AG04450 (cell line): ENCODE results near the gene CENPM. TPM values are rescaled to one million over a fixed set of nuclear protein-coding genes. Genes with fewer than 3 reads are reported as not detected.

Experiments used
- CTCF ChIA-PET: fragments of 300-600, 350-600 bp; formaldehyde crosslinking; extraction: SDS; loops from one replicate; lab custom pipeline; 2022; ENCODE audit warnings: antibody characterized with exemption, inconsistent platforms; lab: Charles Lee
- POLR2A ChIA-PET: fragments of 350-600 bp; formaldehyde crosslinking; extraction: SDS; loops from one replicate; lab custom pipeline; 2021; ENCODE audit warnings: antibody characterized with exemption, inconsistent platforms; lab: Yijun Ruan, JAX
- DNase-seq: peaks from one replicate; pipeline ENCODE4 v3.0.0-alpha.2; 2011; ENCODE audit warnings: low read depth, low spot score
- H3K27ac ChIP-seq: one replicate; pipeline ENCODE4 v1.5.1; 2012; ENCODE audit warnings: low read depth, low read length, control low read depth
- H3K27me3 ChIP-seq: one replicate; pipeline ENCODE4 v1.6.0; 2012; ENCODE audit warnings: low read length; ENCODE audit not compliant: control insufficient read depth, insufficient read depth
- H3K4me3 ChIP-seq: 2 replicates; pipeline ENCODE4 v1.5.1; 2011; ENCODE audit warnings: mild to moderate bottlenecking, low read depth, low read length, control low read depth
- H3K9me3 ChIP-seq: 2 replicates; pipeline ENCODE4 v1.5.1; 2012; ENCODE audit warnings: low read length; ENCODE audit not compliant: control insufficient read depth, insufficient read depth
- polyA plus RNA-seq: library from polyadenylated mRNA; depleted of rRNA; stranded (reverse); fragments of >200 nt; gene quantifications from 2 replicates; pipeline ENCODE4 v1.2.3, GENCODE V29; 2011
- TF ChIP-seq, protein P1 (sequence below): IDR thresholded peaks from 2 replicates; pipeline ENCODE4 v1.5.1; 2011; ENCODE audit warnings: low read depth, low read length, control low read depth, inconsistent platforms

CENPM gene
- polyA plus RNA-seq, 1 experiment, result 5.1 TPM

DNA sequence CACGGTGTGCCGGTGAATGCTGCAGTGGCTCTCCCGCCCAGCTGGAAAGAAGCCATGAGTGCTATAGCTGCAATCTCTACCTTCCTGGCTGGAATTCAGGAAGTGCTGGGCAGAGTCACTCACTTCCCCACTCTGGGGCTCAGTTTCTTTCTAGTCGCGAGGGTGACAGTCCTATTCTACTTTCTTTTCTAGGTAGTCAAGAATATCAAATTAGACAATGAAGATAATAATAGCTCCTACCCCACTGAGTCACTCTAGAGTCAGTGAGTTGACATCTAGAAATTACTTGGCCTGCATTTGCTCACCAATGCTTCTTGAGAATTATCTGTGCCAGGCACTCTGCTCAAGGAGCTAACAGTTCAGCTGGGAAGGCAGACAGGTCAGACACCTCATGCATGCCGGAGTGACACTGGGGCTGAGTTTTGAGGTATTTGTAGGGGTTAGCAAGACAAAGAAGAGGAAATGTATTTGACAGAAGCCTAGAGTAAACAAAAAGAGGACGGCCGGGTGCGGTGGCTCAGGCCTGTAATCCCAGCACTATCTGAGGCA is 3.2 kb downstream of the CENPM start:
- Histone ChIP-seq H3K4me3 (no peak overlapping the region), H3K9me3 (no peaks in the 10 kb centered on the region; the same call in 1 of the 2 replicates), H3K27ac (no peak overlapping the region), H3K27me3 (no peaks in the 10 kb centered on the region)
- DNase-seq, result no peak
- TF ChIP-seq, protein P1, sequence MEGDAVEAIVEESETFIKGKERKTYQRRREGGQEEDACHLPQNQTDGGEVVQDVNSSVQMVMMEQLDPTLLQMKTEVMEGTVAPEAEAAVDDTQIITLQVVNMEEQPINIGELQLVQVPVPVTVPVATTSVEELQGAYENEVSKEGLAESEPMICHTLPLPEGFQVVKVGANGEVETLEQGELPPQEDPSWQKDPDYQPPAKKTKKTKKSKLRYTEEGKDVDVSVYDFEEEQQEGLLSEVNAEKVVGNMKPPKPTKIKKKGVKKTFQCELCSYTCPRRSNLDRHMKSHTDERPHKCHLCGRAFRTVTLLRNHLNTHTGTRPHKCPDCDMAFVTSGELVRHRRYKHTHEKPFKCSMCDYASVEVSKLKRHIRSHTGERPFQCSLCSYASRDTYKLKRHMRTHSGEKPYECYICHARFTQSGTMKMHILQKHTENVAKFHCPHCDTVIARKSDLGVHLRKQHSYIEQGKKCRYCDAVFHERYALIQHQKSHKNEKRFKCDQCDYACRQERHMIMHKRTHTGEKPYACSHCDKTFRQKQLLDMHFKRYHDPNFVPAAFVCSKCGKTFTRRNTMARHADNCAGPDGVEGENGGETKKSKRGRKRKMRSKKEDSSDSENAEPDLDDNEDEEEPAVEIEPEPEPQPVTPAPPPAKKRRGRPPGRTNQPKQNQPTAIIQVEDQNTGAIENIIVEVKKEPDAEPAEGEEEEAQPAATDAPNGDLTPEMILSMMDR, result no peak
- ChIA-PET POLR2A (interaction anchor here (1.4 kb wide), 1 partner anchor 15 kb away, joined by 3 read pairs; no protein-coding TSS in a partner anchor), CTCF (interaction anchor here (0.6 to 9.4 kb wide), 5 partner anchors 18 to 277 kb away, joined by 3 to 281 read pairs (median 4); partner anchors contain the start of gene MEI1)

GRCh38 chr22:41940832-41941765 is 5.9 kb downstream of the CENPM start:
- POLR2A ChIA-PET, result interaction anchor here (0.5 to 1.6 kb wide), 4 partner anchors 21 to 252 kb away, joined by 3 to 6 read pairs (median 3); partner anchors contain the start of gene SNU13
- no peak overlapping the region for H3K4me3 ChIP-seq
- peak; percentile 64 for DNase-seq

GRCh38 chr22:41939981-41940831 is 6.7 kb downstream of the CENPM start:
- TF ChIP-seq, protein P1, result no peak
- ChIA-PET CTCF (interaction anchor here (0.7 to 9.4 kb wide), 22 partner anchors 9 to 272 kb away, joined by 3 to 281 read pairs (median 5); partner anchors contain the start of genes CCDC134, MEI1, SMIM45 and TNFRSF13C), POLR2A (interaction anchor here (0.5 to 1.6 kb wide), 3 partner anchors 236 to 251 kb away, joined by 3 to 6 read pairs (median 3); partner anchors contain the start of gene SNU13)
- H3K27ac ChIP-seq, result peak overlapping the region; percentile 88
- no peaks in the 10 kb centered on the region for H3K27me3 ChIP-seq
- DNase-seq, result no peak
- H3K9me3 ChIP-seq, result no peaks in the 10 kb centered on the region; the same call in 1 of the 2 replicates
- no peak overlapping the region for H3K4me3 ChIP-seq

More at GRCh38 chr22:41940832-41941765, 5.9 kb downstream of the CENPM start:
- H3K27ac ChIP-seq, result peak overlapping the region; percentile 88
- no peaks in the 10 kb centered on the region for H3K27me3 ChIP-seq
- CTCF ChIA-PET, result interaction anchor here (0.6 to 9.4 kb wide), 30 partner anchors 10 to 278 kb away, joined by 3 to 281 read pairs (median 4); partner anchors contain the start of genes CCDC134, MEI1, SMIM45 and TNFRSF13C
- TF ChIP-seq, protein P1, result peak; percentile 89
- H3K9me3 ChIP-seq, result no peaks in the 10 kb centered on the region; the same call in 1 of the 2 replicates

DNA sequence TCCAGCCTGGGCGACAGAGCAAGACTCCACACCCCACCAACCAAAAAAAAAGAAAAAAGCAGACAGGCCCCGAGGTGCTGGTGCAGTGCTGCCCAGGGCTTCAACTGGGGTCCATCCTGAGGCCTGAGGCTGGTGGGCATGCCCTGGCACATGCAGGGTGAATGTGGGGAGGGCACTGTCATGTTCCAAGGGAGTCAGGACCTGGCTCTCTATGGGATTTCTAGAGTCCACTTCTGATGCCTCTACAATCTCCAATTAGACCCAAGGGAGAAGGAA is 10.1 kb downstream of the CENPM start:
- ChIA-PET POLR2A (no interaction called here), CTCF (interaction anchor here (2.7 kb wide), 1 partner anchor 240 kb away, joined by 10 read pairs; no protein-coding TSS in a partner anchor)
- no peak overlapping the region for H3K27ac ChIP-seq
- no peak overlapping the region for H3K4me3 ChIP-seq
- no peak for DNase-seq
- TF ChIP-seq, protein P1, result no peak
- no peaks in the 10 kb centered on the region; the same call in 1 of the 2 replicates for H3K9me3 ChIP-seq
- no peaks in the 10 kb centered on the region for H3K27me3 ChIP-seq
